IPS-20b (cell line): ENCODE measurements around the gene WDFY1.
"Not testable (repeated sequence)": the region's sequence is repeated elsewhere in the genome, so short reads cannot be mapped to it uniquely, and the experiment has no call there.

Experiments used
- H3K27ac ChIP-seq: one replicate; pipeline ENCODE4 v1.5.1; 2013; ENCODE audit warnings: low read length
- H3K27me3 ChIP-seq: 2 replicates; pipeline ENCODE4 v1.6.1; 2013; ENCODE audit warnings: mild to moderate bottlenecking, low read length, inconsistent platforms; ENCODE audit not compliant: insufficient read depth
- H3K36me3 ChIP-seq: 2 replicates; pipeline ENCODE4 v1.6.1; 2013; ENCODE audit warnings: low read depth, mild to moderate bottlenecking, inconsistent platforms, low read length, moderate library complexity; ENCODE audit not compliant: insufficient read depth
- H3K4me1 ChIP-seq: 2 replicates; pipeline ENCODE4 v1.6.1; 2013; ENCODE audit warnings: mild to moderate bottlenecking, control low read depth, inconsistent platforms, low read length, moderate library complexity; ENCODE audit not compliant: insufficient read depth
- H3K4me3 ChIP-seq: 2 replicates; pipeline ENCODE4 v1.5.1; 2013; ENCODE audit warnings: mild to moderate bottlenecking, low read length, inconsistent platforms
- H3K9ac ChIP-seq: 2 replicates; pipeline ENCODE4 v1.6.1; 2013; ENCODE audit warnings: low read depth, mild to moderate bottlenecking, inconsistent platforms, low read length, moderate library complexity
- H3K9me3 ChIP-seq: 2 replicates; pipeline ENCODE4 v1.6.1; 2013; ENCODE audit warnings: mild to moderate bottlenecking, low read depth, low read length, inconsistent platforms; ENCODE audit not compliant: insufficient read depth

Gene WDFY1

DNA sequence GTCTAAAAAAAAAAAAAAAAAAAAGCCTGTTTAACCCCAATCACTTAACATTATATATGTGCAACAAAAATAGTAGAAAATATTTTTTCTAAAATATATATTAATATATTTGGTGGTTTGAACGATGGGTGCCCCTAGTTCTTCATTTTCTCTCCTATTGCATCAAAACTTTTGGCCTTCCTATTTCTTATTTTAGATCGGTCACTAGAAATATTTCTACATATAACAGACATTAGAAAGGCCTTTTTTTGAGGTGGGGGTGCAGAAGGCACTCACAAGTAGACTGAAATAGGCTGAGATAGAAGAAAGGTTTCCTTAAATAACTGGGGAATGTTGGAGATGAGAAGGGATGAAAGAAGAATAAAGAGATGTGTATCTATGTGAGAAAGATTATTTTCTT is 58.4 kb downstream of the WDFY1 start:
- no peak overlapping the region for H3K9ac ChIP-seq
- H3K27ac ChIP-seq = no peak overlapping the region
- no peaks in the 10 kb centered on the region for H3K9me3 ChIP-seq
- no peak overlapping the region for H3K4me3 ChIP-seq
- 0 out of 2 replicates have a peak, but pooled peaks cover 2% of the 10 kb centered on the region for H3K4me1 ChIP-seq
- peaks cover 69% of the 10 kb centered on the region for H3K36me3 ChIP-seq
- H3K27me3 ChIP-seq = no peaks in the 10 kb centered on the region

DNA sequence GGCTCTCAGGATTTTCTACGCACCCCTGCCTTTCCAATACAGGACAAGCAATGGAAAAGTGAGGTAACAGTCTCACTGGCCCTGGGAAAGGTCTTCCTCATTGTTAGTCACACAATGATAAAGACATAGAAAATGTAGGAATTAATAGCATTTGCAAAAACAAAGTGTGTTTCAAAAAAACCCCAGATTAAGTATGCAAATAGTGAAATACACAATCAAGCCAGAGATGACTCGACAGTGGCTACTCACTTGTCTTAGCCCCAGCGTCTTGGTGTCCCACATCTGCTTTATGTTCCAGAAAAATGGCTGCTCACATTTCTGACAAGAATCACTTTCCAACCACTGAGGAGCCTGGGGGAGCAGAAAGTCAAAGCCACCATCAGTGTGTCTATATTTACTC is 60.7 kb downstream of the WDFY1 start:
- Histone ChIP-seq H3K36me3 (peaks cover 77% of the 10 kb centered on the region), H3K9ac (no peak overlapping the region), H3K27ac (no peak overlapping the region)

GRCh38 chr2:223882715-223883114 is 62.4 kb downstream of the WDFY1 start:
- no peak overlapping the region for H3K4me3 ChIP-seq
- H3K27me3 ChIP-seq = no peaks in the 10 kb centered on the region
- H3K36me3 ChIP-seq = peaks cover 82% of the 10 kb centered on the region
- H3K9ac ChIP-seq = no peak overlapping the region
- no peaks in the 10 kb centered on the region for H3K9me3 ChIP-seq
- 0 out of 2 replicates have a peak, but pooled peaks cover 2% of the 10 kb centered on the region for H3K4me1 ChIP-seq
- no peak overlapping the region for H3K27ac ChIP-seq

More for the DNA sequence above, 60.7 kb downstream of the WDFY1 start:
- H3K4me3 ChIP-seq = no peak overlapping the region
- H3K27me3 ChIP-seq = no peaks in the 10 kb centered on the region
- no peaks in the 10 kb centered on the region for H3K9me3 ChIP-seq
- 0 out of 2 replicates have a peak, but pooled peaks cover 2% of the 10 kb centered on the region for H3K4me1 ChIP-seq

DNA sequence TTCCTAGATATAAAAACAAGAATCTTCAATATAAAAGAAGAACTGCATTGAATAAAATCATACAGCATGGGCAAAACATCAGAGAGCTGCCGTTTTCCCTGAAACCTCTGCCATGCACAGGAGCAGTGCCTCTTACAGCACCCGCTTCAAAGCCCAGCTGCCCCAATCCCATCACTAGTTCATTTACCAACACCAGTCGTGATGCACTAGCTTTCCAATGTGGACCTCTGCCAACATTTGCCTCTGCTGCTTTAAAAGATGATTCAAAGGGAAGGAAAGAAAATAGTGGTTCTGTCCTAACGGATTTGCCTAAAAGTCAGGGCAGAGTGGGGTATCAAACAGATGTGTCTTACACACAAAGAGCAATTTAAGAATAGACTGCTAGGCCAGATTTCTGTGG is 64.3 kb downstream of the WDFY1 start:
- Histone ChIP-seq H3K4me1 (no peaks in the 10 kb centered on the region), H3K27ac (no peak overlapping the region), H3K36me3 (peaks cover 91% of the 10 kb centered on the region), H3K9me3 (no peaks in the 10 kb centered on the region), H3K9ac (no peak overlapping the region), H3K4me3 (no peak overlapping the region), H3K27me3 (no peaks in the 10 kb centered on the region)

DNA sequence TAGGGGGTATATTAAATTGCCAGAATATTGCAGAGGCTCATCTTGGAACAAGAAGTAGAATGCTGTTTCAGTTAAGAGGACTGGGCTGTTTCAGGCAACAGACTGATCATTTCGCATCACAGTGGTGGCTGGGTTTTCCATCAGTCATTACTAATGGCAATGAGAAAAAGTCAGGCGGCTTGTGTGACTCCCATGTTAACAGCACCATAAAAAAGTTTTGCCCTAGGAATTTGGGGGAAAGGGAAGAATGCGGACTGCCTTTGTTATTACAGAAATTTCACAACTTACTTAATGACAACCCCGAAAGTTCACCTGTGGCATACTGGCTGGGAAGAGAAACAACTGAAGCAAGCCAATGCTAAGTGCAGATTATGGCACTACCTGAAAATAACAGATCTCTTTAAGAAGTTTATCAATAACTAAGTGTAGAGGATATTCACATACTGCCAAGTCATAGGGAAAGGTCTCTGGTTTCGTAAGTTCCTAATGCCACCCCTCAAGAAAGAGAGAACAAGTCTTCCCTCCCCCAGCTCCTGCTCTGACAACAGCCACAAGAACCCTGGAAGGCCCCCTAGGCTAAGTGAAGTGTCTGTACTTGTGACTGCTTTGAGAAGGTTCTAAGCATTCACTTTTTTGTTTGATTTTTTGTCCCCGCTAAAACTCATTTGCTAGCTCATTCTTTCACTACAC is 67.3 kb downstream of the WDFY1 start:
- H3K27ac ChIP-seq = no peak overlapping the region
- peaks cover 83% of the 10 kb centered on the region for H3K36me3 ChIP-seq

GRCh38 chr2:223873672-223874071 is 71.5 kb downstream of the WDFY1 start:
- H3K4me1 ChIP-seq = no peaks in the 10 kb centered on the region
- no peaks in the 10 kb centered on the region for H3K27me3 ChIP-seq
- no peak overlapping the region for H3K27ac ChIP-seq
- H3K9me3 ChIP-seq = no peaks in the 10 kb centered on the region
- peaks cover 45% of the 10 kb centered on the region for H3K36me3 ChIP-seq
- H3K9ac ChIP-seq = no peak overlapping the region
- H3K4me3 ChIP-seq = no peak overlapping the region

More for the DNA sequence above, 67.3 kb downstream of the WDFY1 start:
- H3K9me3 ChIP-seq = no peaks in the 10 kb centered on the region
- no peak overlapping the region for H3K9ac ChIP-seq
- H3K4me1 ChIP-seq = no peaks in the 10 kb centered on the region
- H3K4me3 ChIP-seq = no peak overlapping the region
- H3K27me3 ChIP-seq = no peaks in the 10 kb centered on the region

- not testable (repeated sequence) for H3K4me3 ChIP-seq, H3K27ac ChIP-seq
These were observed 72.4 kb downstream of the WDFY1 start for GRCh38 chr2:223872772-223873171.

GRCh38 chr2:223871661-223872060 is 73.5 kb downstream of the WDFY1 start:
- not testable (repeated sequence) for H3K27ac ChIP-seq, H3K9me3 ChIP-seq, H3K4me3 ChIP-seq, H3K4me1 ChIP-seq, H3K27me3 ChIP-seq, H3K9ac ChIP-seq
- H3K36me3 ChIP-seq = peaks cover 24% of the 10 kb centered on the region; the same call in 1 of the 2 replicates

More at GRCh38 chr2:223872772-223873171, 72.4 kb downstream of the WDFY1 start:
- not testable (repeated sequence) for H3K27me3 ChIP-seq, H3K9ac ChIP-seq, H3K9me3 ChIP-seq, H3K4me1 ChIP-seq
- H3K36me3 ChIP-seq = peaks cover 36% of the 10 kb centered on the region

DNA sequence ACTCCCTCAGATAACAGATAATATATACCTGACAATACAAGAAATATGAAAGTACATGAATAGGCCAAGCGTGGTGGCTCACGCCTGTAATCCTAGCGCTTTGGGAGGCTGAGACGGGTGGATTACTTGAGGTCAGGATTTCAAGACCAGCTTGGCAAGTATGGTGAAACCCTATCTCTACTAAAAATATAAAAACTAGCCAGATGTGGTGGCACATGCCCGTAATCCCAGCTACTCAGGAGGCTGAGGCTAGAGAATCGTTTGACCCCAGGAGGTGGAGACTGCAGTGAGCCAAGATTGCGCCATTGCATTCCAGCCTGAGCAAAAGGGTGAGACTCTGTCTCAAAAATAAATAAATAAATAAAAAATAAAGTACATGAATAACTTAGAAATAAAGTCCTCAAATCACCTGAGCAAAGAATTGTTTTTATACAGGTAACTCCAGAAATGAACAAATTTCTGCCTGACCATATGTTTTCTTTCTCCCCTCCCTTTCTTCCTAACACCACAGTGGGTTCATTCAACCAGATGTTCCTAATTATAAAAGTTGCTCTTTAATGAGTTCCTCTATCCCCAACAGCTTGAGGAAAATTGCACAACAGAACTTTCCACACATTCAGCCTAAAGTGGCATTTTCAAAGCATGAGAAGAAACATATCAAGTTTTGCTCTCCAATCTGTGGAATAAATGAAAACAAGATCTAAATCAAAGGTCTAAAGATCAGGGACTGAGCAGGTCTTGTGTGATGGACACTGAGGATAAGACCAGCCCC is 74.1 kb downstream of the WDFY1 start:
- H3K4me3 ChIP-seq = no peak overlapping the region
- no peaks in the 10 kb centered on the region for H3K27me3 ChIP-seq
- H3K36me3 ChIP-seq = peaks cover 18% of the 10 kb centered on the region; the same call in 1 of the 2 replicates
- H3K4me1 ChIP-seq = no peaks in the 10 kb centered on the region; the same call in 1 of the 2 replicates
- no peak overlapping the region for H3K9ac ChIP-seq
- no peak overlapping the region for H3K27ac ChIP-seq
- no peaks in the 10 kb centered on the region for H3K9me3 ChIP-seq

- Histone ChIP-seq H3K9me3 (no peaks in the 10 kb centered on the region), H3K27me3 (no peaks in the 10 kb centered on the region), H3K4me1 (no peaks in the 10 kb centered on the region; the same call in 1 of the 2 replicates), H3K36me3 (no peaks in the 10 kb centered on the region; the same call in 1 of the 2 replicates), H3K9ac (no peak overlapping the region), H3K4me3 (no peak overlapping the region), H3K27ac (no peak overlapping the region)
These were observed 77.1 kb downstream of the WDFY1 start for GRCh38 chr2:223868005-223868404.

DNA sequence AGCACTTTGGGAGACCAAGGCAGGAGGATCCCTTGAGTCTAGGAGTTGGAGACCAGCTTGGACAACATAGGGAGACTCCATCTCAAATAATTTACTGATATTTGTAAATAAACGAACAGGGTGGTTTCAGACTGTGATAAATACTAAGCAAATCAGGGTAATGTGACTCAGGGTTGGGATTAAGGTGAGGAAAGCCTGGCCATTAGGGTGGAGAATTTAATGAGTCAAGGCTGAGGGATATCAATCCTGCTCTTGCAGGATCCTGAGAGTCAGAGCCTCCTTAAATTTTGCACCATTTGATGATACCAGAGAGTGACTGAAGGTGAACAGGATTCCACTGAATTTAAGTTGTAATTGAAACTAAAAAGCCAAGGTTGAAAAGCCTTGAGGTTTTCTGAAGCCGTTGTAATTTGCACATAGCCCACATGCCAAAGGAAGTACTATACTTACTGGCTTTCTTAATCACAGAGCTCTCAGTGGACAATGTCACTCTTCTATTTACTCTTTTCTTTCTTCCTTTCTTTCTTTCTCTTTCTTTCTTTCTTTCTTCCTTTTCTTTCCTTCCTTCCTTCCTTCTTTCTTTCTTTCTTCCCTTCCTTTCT is 79.1 kb downstream of the WDFY1 start:
- H3K27me3 ChIP-seq = no peaks in the 10 kb centered on the region

More for the DNA sequence above, 79.1 kb downstream of the WDFY1 start:
- H3K9ac ChIP-seq = no peak overlapping the region
- no peaks in the 10 kb centered on the region; the same call in 1 of the 2 replicates for H3K4me1 ChIP-seq
- no peaks in the 10 kb centered on the region for H3K9me3 ChIP-seq
- no peak overlapping the region for H3K4me3 ChIP-seq
- H3K36me3 ChIP-seq = no peaks in the 10 kb centered on the region
- no peak overlapping the region for H3K27ac ChIP-seq
